GM12878 (cell line): ENCODE measurements around the gene COL6A3. TPM values are rescaled to one million over a fixed set of nuclear protein-coding genes. Genes with fewer than 3 reads are reported as not detected.

ENCODE experiments used
- CBFB ChIP-seq: IDR thresholded peaks from 2 replicates; pipeline ENCODE4 v1.6.1; 2016; ENCODE audit warnings: antibody characterized with exemption, low read depth
- CEBPZ ChIP-seq: fragments of 150-350 bp; IDR thresholded peaks from 2 replicates; pipeline ENCODE4 v1.6.1; 2016; ENCODE audit warnings: low read depth, low read length
- CUX1 ChIP-seq: IDR thresholded peaks from 2 replicates; pipeline ENCODE4 v1.6.1; 2012; ENCODE audit warnings: improper control_type of control experiment, low read depth, low read length; ENCODE audit not compliant: insufficient replicate concordance
- FOXK2 ChIP-seq: fragments of 450-650 bp; IDR thresholded peaks from 2 replicates; pipeline ENCODE4 v1.6.1; 2017; ENCODE audit warnings: mild to moderate bottlenecking, moderate library complexity
- GATAD2B ChIP-seq: fragments of 450-650 bp; conservative IDR thresholded peaks from 2 replicates; pipeline ENCODE4 v1.6.1; 2017; ENCODE audit warnings: low read depth, mild to moderate bottlenecking, moderate library complexity
- MEF2A ChIP-seq: IDR thresholded peaks from 2 replicates; pipeline ENCODE4 v1.6.1; 2011; ENCODE audit warnings: low read depth, mild to moderate bottlenecking, low read length, moderate library complexity; ENCODE audit not compliant: insufficient read depth
- POLR2A ChIP-seq: IDR thresholded peaks from 2 replicates; pipeline ENCODE4 v1.6.1; 2011; ENCODE audit warnings: low read depth, mild to moderate bottlenecking, low read length
- POLR2AphosphoS2 ChIP-seq: IDR thresholded peaks from 2 replicates; pipeline ENCODE4 v1.6.1; 2011; ENCODE audit warnings: low read depth, mild to moderate bottlenecking, low read length, improper control_type of control experiment, moderate library complexity
- RELA ChIP-seq: fragments of 450-650 bp; IDR thresholded peaks from 2 replicates; pipeline ENCODE4 v1.8.0; 2014; ENCODE audit warnings: borderline replicate concordance; ENCODE audit not compliant: partially characterized antibody
- SMARCA5 ChIP-seq: fragments of 450-650 bp; IDR thresholded peaks from 2 replicates; pipeline ENCODE4 v1.6.1; 2017; ENCODE audit warnings: mild to moderate bottlenecking
- ZBTB40 ChIP-seq: fragments of 450-650 bp; IDR thresholded peaks from 2 replicates; pipeline ENCODE4 v1.6.1; 2016; ENCODE audit warnings: mild to moderate bottlenecking, moderate library complexity, borderline replicate concordance
- ZZZ3 ChIP-seq: IDR thresholded peaks from 2 replicates; pipeline ENCODE4 v1.6.1; 2011; ENCODE audit warnings: low read depth; ENCODE audit not compliant: control insufficient read depth, insufficient read length
- polyA plus RNA-seq, 11 experiments: library from polyadenylated mRNA; depleted of rRNA in 4 of 11; unstranded in 6 of 11; stranded (reverse) in 5 of 11; fragments of >200 nt; fragmentation: Nextera tagmentation in 4 of 11; fragmentation: Illumina TruSeq in 1 of 11; extraction: Ambion mirVana in 4 of 11; extraction: Trizol in 1 of 11; gene quantifications; 1 replicate in 1 of 11; 2 replicates in 10 of 11; pipeline versions ENCODE4 v1.2.1 to v1.2.3, GENCODE V29; 2011 to 2016; ENCODE audit warnings: inconsistent platforms in 2 of 11, missing spikeins in 2 of 11, low read depth in 1 of 11
- total RNA-seq, 4 experiments: library from RNA; depleted of rRNA in 3 of 4; stranded (reverse); fragments of >200 nt in 3 of 4; fragmentation: Illumina TruSeq in 1 of 4; extraction: Trizol in 1 of 4; gene quantifications; 2 replicates each; pipeline versions ENCODE4 v1.2.1 to v1.2.3, GENCODE V29; 2013 to 2021

The COL6A3 gene
- total and polyA plus RNA-seq, 10 of the 15 experiments (the other 5 are each of a cell fraction or from before 2014, with no cell fraction given), result 0.01 to 0.51 (median 0.09) TPM; not detected in 4

- TF ChIP-seq RELA (no peak), FOXK2 (no peak), MEF2A (no peak), ZZZ3 (no peak), CBFB (no peak), ZBTB40 (no peak), POLR2AphosphoS2 (no peak), POLR2A (no peak), CUX1 (no peak), GATAD2B (no peak), CEBPZ (no peak), SMARCA5 (no peak)
Measured at GRCh38 chr2:237307474-237307873, 106.5 kb downstream of the COL6A3 start (continued).
